RWPE2 (cell line): ENCODE measurements around the gene WDR87.

ENCODE experiments used
- ATAC-seq: fragments of 200-7000 bp; cut with Tn5 transposase; 3 replicates; pipeline ENCODE4 v1.9.1; 2021; ENCODE audit warnings: low read depth
- DNase-seq: peaks from one replicate; pipeline ENCODE4 v3.0.0-alpha.2; 2020; ENCODE audit warnings: low spot score
- H3K27ac ChIP-seq: fragments of 450-650 bp; 2 replicates; pipeline ENCODE4 v1.5.1; 2017; ENCODE audit warnings: mild to moderate bottlenecking; ENCODE audit not compliant: poor library complexity, severe bottlenecking
- H3K27me3 ChIP-seq: fragments of 250-450 bp; sonication (Bioruptor Pico); 2 replicates; pipeline ENCODE4 v1.5.1; 2021; ENCODE audit warnings: mild to moderate bottlenecking, moderate library complexity; ENCODE audit not compliant: insufficient read depth, poor library complexity, severe bottlenecking
- H3K36me3 ChIP-seq: fragments of 250-450 bp; sonication (Bioruptor Pico); 2 replicates; pipeline ENCODE4 v1.5.1; 2020; ENCODE audit warnings: low read depth, mild to moderate bottlenecking, moderate library complexity
- H3K4me1 ChIP-seq: fragments of 250-450 bp; sonication (Bioruptor Pico); 2 replicates; pipeline ENCODE4 v1.5.1; 2021; ENCODE audit warnings: mild to moderate bottlenecking, moderate library complexity; ENCODE audit not compliant: insufficient read depth, poor library complexity, severe bottlenecking
- H3K4me3 ChIP-seq: fragments of 250-450 bp; sonication (Bioruptor Pico); 2 replicates; pipeline ENCODE4 v1.5.1; 2021; ENCODE audit warnings: mild to moderate bottlenecking, moderate library complexity; ENCODE audit not compliant: severe bottlenecking
- H3K9me3 ChIP-seq: fragments of 250-450 bp; sonication (Bioruptor Pico); 2 replicates; pipeline ENCODE4 v1.5.1; 2021; ENCODE audit warnings: mild to moderate bottlenecking, moderate library complexity; ENCODE audit not compliant: severe bottlenecking
- CTCF ChIP-seq: fragments of 450-650 bp; IDR thresholded peaks from one replicate; pipeline ENCODE4 v1.5.1; 2017; ENCODE audit warnings: mild to moderate bottlenecking, moderate library complexity; ENCODE audit not compliant: poor library complexity, severe bottlenecking

WDR87 gene

DNA sequence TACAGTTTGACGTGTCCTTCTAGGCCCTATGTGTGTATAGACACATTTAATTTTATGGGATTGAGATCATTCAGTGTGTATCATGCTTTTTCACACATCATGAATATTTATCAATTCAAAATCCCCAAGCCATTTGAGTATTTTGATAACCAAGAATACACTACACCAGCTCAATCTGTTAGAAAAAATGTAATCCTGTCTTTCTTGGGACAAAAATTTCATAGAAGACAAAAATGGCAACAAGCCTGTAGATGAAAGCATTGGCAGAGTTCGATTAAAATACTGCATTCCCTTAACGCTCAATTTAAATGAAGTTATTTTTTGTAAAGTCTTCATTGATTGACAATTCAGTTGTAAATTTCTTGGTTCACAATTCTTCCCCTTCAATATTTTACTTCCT lies 41.9 kb downstream of the WDR87 start:
- no peaks in the 10 kb centered on the region for H3K27me3 ChIP-seq
- no peak for ATAC-seq
- no peak overlapping the region for H3K4me3 ChIP-seq
- peaks cover 4% of the 10 kb centered on the region for H3K4me1 ChIP-seq
- no peaks in the 10 kb centered on the region for H3K36me3 ChIP-seq
- DNase-seq = no peak
- H3K27ac ChIP-seq = peak overlapping the region; percentile 1
- TF ChIP-seq CTCF = no peak
- H3K9me3 ChIP-seq = no peaks in the 10 kb centered on the region

DNA sequence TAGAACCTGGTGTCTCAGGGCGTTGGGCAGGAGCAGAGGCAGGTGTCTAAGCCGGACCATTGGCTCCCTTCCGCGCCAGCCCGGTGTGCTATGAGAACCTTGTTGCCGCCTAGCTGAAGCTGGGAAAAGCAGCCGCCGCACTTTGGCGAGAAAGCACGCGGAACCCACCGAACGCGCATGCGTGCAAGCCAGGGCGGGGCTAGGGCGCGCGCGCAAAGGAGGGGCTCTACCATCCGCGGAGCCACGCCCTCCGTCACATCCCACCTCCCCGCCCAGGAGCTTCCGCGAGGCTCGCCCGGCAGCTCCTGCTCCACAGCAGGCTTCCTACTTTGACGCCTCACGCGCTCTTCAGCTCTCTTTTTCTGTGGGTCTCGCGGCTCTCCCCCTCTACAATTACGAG lies 51.3 kb downstream of the WDR87 start:
- DNase-seq (peak; percentile 64), ATAC-seq (peak; percentile 85)
- no peak for TF ChIP-seq CTCF
- Histone ChIP-seq H3K27me3 (no peaks in the 10 kb centered on the region), H3K4me3 (peak overlapping the region; percentile 4), H3K4me1 (no peaks in the 10 kb centered on the region), H3K9me3 (peaks cover 2% of the 10 kb centered on the region), H3K36me3 (no peaks in the 10 kb centered on the region), H3K27ac (no peak overlapping the region)

DNA sequence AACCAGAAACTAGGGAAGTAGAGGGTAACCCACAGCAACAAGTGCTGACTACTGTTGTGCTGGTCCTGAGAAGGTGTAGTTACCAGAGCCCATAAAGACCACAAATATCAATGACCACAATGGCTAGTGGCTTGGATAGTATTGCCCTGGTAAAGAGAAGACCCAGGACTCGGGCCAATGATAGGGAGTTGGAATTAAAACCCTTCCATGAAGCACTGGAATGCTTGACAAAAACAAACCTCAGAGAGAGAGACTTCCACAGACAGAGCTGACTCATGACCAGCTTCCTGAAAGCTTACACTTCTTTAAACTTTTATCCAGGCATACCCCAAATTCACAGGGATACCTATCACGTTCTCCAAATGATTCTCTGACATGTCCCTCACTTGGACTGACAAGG lies 60.5 kb downstream of the WDR87 start:
- Histone ChIP-seq H3K36me3 (no peaks in the 10 kb centered on the region), H3K27ac (no peak overlapping the region), H3K9me3 (no peaks in the 10 kb centered on the region), H3K4me1 (no peaks in the 10 kb centered on the region), H3K4me3 (no peak overlapping the region), H3K27me3 (no peaks in the 10 kb centered on the region)
- DNase-seq (no peak), ATAC-seq (no peak)
- TF ChIP-seq CTCF = no peak
